Measurements from ENCODE around the gene CYP4Z1.

Gene CYP4Z1

DNA sequence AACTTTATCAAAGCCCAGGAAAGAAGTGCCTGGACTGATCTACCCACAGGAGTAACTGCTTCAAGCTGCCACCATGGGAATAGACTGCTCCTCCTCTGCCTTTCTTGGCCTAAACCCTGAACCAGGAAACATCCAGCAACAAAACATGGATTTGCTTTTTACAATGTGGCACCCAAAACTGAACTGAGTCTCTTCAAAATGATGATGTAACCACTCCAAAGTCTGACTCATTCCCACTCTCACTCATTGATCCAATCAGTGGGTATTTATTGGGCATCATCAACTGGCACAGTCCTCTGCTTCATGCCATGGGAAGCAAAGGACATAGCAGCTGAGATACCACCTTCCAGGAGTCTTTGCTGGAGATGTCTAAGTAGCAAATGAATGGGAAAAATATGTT is 93.7 kb downstream of the CYP4Z1 start:
- H3F3A ChIP-seq (ENCODE audit: control insufficient read depth, insufficient read depth) = no peaks in the 10 kb centered on the region
- no peak overlapping the region for H3K4me2 ChIP-seq (ENCODE audit: low read length)
- TF ChIP-seq EZH2phosphoT487 (IDR thresholded peaks at IDR 0.05; ENCODE audit: borderline replicate concordance, low read length) = no peak
- TF ChIP-seq, protein P1, sequence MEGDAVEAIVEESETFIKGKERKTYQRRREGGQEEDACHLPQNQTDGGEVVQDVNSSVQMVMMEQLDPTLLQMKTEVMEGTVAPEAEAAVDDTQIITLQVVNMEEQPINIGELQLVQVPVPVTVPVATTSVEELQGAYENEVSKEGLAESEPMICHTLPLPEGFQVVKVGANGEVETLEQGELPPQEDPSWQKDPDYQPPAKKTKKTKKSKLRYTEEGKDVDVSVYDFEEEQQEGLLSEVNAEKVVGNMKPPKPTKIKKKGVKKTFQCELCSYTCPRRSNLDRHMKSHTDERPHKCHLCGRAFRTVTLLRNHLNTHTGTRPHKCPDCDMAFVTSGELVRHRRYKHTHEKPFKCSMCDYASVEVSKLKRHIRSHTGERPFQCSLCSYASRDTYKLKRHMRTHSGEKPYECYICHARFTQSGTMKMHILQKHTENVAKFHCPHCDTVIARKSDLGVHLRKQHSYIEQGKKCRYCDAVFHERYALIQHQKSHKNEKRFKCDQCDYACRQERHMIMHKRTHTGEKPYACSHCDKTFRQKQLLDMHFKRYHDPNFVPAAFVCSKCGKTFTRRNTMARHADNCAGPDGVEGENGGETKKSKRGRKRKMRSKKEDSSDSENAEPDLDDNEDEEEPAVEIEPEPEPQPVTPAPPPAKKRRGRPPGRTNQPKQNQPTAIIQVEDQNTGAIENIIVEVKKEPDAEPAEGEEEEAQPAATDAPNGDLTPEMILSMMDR (IDR thresholded peaks at IDR 0.05; ENCODE audit: low read depth, low read length, poor library complexity, severe bottlenecking) = no peak
- H3K79me2 ChIP-seq (ENCODE audit: control insufficient read depth, low read length) = no peaks in the 10 kb centered on the region
- no peaks in the 10 kb centered on the region for H4K20me1 ChIP-seq (ENCODE audit: control insufficient read depth, insufficient read depth, low read depth, low read length)
- peaks cover 2% of the 10 kb centered on the region; the same call in 1 of the 2 replicates for H3K27me3 ChIP-seq (ENCODE audit: control insufficient read depth, low read length)
- no peaks in the 10 kb centered on the region for H3K9me2 ChIP-seq (replicated peaks; ENCODE audit: control insufficient read depth, low read length)
- H3K27ac ChIP-seq (ENCODE audit: low read depth, low read length) = no peak overlapping the region
- no peaks in the 10 kb centered on the region for H3K9me3 ChIP-seq (ENCODE audit: control insufficient read depth, insufficient read depth, low read length)
- no peaks in the 10 kb centered on the region for H3K4me1 ChIP-seq (ENCODE audit: control insufficient read depth, low read length)
- H3K4me3 ChIP-seq (ENCODE audit: low read length) = no peak overlapping the region
- no peaks in the 10 kb centered on the region for H3K36me3 ChIP-seq (ENCODE audit: control insufficient read depth, low read length)

DNA sequence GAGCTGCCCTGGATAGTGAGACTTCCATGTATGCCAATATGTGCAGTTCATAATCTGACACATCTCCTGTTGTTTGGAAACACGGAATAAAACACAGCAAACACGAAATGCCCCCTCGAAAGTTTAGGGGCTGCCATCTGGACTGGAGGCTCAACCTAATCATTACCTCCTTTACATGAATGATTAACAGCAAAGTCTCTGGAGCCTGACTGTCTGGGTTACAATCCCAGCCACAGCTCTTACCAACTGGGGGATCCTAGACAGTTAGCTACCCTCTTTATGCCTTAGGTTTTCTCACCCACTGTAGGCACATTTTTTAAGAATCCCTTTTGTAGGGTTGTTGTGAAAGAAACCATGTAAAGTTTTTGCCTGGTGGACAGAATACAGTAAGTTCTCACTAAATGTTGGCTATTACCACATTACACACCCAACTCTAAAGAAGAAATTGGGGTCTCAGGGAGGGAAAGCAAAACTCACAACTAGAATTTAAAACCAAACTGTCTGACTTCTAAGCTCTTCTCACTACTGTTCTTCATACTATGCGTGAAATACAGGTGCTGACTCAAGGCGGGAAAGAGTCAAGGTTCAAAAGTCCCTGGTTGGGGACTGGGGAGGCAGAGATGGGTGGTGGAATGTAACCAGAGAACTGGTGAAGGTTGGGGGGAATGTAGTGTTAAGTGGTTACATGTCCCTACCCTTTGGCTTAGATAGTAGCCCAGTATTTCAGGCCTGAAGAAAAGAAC is 94.4 kb downstream of the CYP4Z1 start:
- Histone ChIP-seq H3K27ac (ENCODE audit: low read depth, low read length) (no peak overlapping the region), H3K36me3 (ENCODE audit: control insufficient read depth, low read length) (no peaks in the 10 kb centered on the region), H3K79me2 (ENCODE audit: control insufficient read depth, low read length) (no peaks in the 10 kb centered on the region), H3F3A (ENCODE audit: control insufficient read depth, insufficient read depth) (no peaks in the 10 kb centered on the region), H3K4me1 (ENCODE audit: control insufficient read depth, low read length) (no peaks in the 10 kb centered on the region), H3K9me3 (ENCODE audit: control insufficient read depth, insufficient read depth, low read length) (no peaks in the 10 kb centered on the region), H3K4me3 (ENCODE audit: low read length) (no peak overlapping the region), H3K4me2 (ENCODE audit: low read length) (no peak overlapping the region), H3K9me2 (replicated peaks; ENCODE audit: control insufficient read depth, low read length) (no peaks in the 10 kb centered on the region), H3K27me3 (ENCODE audit: control insufficient read depth, low read length) (peaks cover 2% of the 10 kb centered on the region; the same call in 1 of the 2 replicates), H4K20me1 (ENCODE audit: control insufficient read depth, insufficient read depth, low read depth, low read length) (no peaks in the 10 kb centered on the region)
- TF ChIP-seq, protein P1 (IDR thresholded peaks at IDR 0.05; ENCODE audit: low read depth, low read length, poor library complexity, severe bottlenecking) = no peak
- no peak for TF ChIP-seq EZH2phosphoT487 (IDR thresholded peaks at IDR 0.05; ENCODE audit: borderline replicate concordance, low read length)

DNA sequence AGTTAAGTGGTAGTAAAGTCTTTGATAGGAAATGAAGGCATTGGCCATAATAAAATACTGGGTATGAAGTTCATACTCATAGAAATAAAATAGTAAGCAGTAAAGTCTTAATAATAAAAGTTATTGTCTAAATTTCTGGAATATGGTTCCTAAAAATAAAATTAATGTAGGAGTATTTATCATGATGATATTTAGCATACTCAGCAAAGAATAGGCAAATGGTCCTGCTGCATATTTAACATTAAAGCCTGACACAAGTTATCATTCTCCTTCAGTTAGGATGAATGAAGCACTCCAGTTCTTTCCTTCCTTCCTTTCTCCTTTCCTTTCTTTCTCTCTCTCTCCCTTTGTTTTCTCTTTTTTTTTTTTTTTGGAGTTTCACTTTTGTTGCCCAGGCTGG is 97.5 kb downstream of the CYP4Z1 start:
- Histone ChIP-seq H3K27me3 (ENCODE audit: control insufficient read depth, low read length) (peaks cover 2% of the 10 kb centered on the region; the same call in 1 of the 2 replicates), H3F3A (ENCODE audit: control insufficient read depth, insufficient read depth) (no peaks in the 10 kb centered on the region), H3K4me3 (ENCODE audit: low read length) (no peak overlapping the region), H3K36me3 (ENCODE audit: control insufficient read depth, low read length) (no peaks in the 10 kb centered on the region), H3K9me2 (replicated peaks; ENCODE audit: control insufficient read depth, low read length) (no peaks in the 10 kb centered on the region), H3K4me1 (ENCODE audit: control insufficient read depth, low read length) (no peaks in the 10 kb centered on the region), H4K20me1 (ENCODE audit: control insufficient read depth, insufficient read depth, low read depth, low read length) (no peaks in the 10 kb centered on the region), H3K4me2 (ENCODE audit: low read length) (no peak overlapping the region), H3K27ac (ENCODE audit: low read depth, low read length) (no peak overlapping the region), H3K79me2 (ENCODE audit: control insufficient read depth, low read length) (no peaks in the 10 kb centered on the region), H3K9me3 (ENCODE audit: control insufficient read depth, insufficient read depth, low read length) (no peaks in the 10 kb centered on the region)
- no peak for TF ChIP-seq EZH2phosphoT487 (IDR thresholded peaks at IDR 0.05; ENCODE audit: borderline replicate concordance, low read length)
- TF ChIP-seq, protein P1 (IDR thresholded peaks at IDR 0.05; ENCODE audit: low read depth, low read length, poor library complexity, severe bottlenecking) = no peak
